ENCODE data around the gene ENPP1. TPM values are rescaled to one million over a fixed set of nuclear protein-coding genes. Genes with fewer than 3 reads are reported as not detected.

The ENPP1 gene
- total RNA-seq, 2 donors from 2014 or later = 17.8 to 18.9 TPM

DNA sequence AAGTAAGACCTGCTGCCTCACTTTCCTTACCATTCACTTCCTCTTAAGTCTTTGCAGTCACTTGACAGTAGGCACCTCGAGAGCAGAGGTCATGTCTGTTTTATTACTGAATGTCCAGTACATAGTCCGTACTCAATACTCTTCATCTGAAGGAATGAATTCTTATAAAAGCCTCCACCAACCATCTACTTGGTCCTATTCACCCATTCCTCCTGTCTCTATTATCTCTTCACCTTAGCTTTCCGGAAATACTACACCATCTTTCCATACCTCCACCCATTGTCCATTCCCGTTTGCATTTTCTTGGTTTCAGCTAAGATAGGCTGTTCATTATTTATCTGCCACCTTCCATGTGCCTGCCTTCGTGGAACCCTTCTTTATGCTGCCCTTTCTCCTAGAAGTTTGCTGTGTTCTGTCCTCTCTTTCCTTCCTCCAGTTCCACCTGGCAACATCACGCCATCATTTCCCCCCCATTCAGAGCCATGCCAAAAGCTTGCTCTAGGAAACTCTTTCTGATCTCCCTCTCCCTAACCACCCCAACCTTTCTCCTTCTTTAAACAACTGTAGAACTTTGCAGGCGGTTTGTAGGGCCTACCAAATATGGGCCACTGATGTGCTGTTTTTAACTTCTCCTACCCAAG is 38.3 kb downstream of the ENPP1 start:
- DNase-seq (ENCODE audit: low spot score) = no peak
- H3K36me3 ChIP-seq = no peaks in the 10 kb centered on the region
- H3K9me3 ChIP-seq = no peaks in the 10 kb centered on the region
- 89% methylated on average over 7 of the region's 7 CpGs for WGBS
- intact Hi-C loops (cut with DNase I) = no loop called here
- no peaks in the 10 kb centered on the region for H3K27me3 ChIP-seq (replicated peaks; ENCODE audit: insufficient read depth)
- no peak for TF ChIP-seq POLR2AphosphoS5 (IDR thresholded peaks at IDR 0.05)
- TF ChIP-seq, protein P1, sequence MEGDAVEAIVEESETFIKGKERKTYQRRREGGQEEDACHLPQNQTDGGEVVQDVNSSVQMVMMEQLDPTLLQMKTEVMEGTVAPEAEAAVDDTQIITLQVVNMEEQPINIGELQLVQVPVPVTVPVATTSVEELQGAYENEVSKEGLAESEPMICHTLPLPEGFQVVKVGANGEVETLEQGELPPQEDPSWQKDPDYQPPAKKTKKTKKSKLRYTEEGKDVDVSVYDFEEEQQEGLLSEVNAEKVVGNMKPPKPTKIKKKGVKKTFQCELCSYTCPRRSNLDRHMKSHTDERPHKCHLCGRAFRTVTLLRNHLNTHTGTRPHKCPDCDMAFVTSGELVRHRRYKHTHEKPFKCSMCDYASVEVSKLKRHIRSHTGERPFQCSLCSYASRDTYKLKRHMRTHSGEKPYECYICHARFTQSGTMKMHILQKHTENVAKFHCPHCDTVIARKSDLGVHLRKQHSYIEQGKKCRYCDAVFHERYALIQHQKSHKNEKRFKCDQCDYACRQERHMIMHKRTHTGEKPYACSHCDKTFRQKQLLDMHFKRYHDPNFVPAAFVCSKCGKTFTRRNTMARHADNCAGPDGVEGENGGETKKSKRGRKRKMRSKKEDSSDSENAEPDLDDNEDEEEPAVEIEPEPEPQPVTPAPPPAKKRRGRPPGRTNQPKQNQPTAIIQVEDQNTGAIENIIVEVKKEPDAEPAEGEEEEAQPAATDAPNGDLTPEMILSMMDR (IDR thresholded peaks at IDR 0.05) = no peak
- TF ChIP-seq POLR2A (IDR thresholded peaks at IDR 0.05) = no peak
- H3K4me3 ChIP-seq = no peak overlapping the region
- no peak overlapping the region for H3K27ac ChIP-seq
- H3K4me1 ChIP-seq (replicated peaks) = no peaks in the 10 kb centered on the region

DNA sequence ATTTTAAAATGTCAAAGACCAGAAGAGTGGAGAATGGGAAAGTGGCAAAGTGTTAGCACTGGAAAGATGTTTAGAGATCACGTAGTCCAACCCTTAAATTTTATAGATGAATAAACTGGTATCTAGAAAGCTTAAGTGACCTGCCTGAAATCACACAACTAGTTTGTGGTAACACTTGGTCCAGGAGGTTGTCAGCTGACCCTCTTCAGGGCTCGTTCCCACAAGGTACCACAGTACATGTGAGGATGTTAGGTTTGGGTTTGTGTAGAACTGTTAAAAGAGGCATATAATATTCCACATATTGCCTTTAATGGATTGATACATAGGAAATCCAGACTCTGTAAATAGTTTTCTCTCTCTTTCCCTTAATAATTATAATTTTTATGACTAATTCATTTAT is 39.1 kb downstream of the ENPP1 start:
- H3K4me3 ChIP-seq = no peak overlapping the region
- TF ChIP-seq POLR2AphosphoS5 (IDR thresholded peaks at IDR 0.05) = no peak
- TF ChIP-seq, protein P1 (IDR thresholded peaks at IDR 0.05) = no peak
- no peak for TF ChIP-seq POLR2A (IDR thresholded peaks at IDR 0.05)
- H3K27ac ChIP-seq = no peak overlapping the region
- no peaks in the 10 kb centered on the region for H3K27me3 ChIP-seq (replicated peaks; ENCODE audit: insufficient read depth)
- no peaks in the 10 kb centered on the region for H3K4me1 ChIP-seq (replicated peaks)
- intact Hi-C loops (cut with DNase I) = no loop called here
- DNase-seq (ENCODE audit: low spot score) = no peak
- no peaks in the 10 kb centered on the region for H3K36me3 ChIP-seq
- no peaks in the 10 kb centered on the region for H3K9me3 ChIP-seq
- WGBS = 88% methylated on average over 2 of the region's 2 CpGs

DNA sequence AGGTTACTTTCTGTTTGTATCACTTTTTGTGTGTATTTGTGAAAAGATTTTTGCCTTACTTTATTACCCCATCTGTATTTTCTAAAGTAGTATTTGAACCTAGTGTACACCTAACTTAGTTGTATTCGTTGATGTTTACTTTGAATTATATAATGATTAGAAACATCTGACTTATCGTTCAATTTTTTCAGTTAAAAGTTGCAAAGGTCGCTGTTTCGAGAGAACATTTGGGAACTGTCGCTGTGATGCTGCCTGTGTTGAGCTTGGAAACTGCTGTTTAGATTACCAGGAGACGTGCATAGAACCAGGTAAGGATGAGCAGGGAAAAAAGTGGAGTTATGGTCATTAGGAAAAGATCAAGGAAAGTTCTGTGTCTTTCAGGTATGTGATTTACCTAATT is 42.0 kb downstream of the ENPP1 start:
- no peaks in the 10 kb centered on the region for H3K36me3 ChIP-seq
- TF ChIP-seq POLR2AphosphoS5 (IDR thresholded peaks at IDR 0.05) (no peak), POLR2A (IDR thresholded peaks at IDR 0.05) (no peak)
- TF ChIP-seq, protein P1 (IDR thresholded peaks at IDR 0.05) = no peak
- DNase-seq (ENCODE audit: low spot score) = no peak
- H3K27me3 ChIP-seq (replicated peaks; ENCODE audit: insufficient read depth) = no peaks in the 10 kb centered on the region
- WGBS = 67% methylated on average over 6 of the region's 6 CpGs
- H3K9me3 ChIP-seq = no peaks in the 10 kb centered on the region
- no peak overlapping the region for H3K4me3 ChIP-seq
- no peaks in the 10 kb centered on the region for H3K4me1 ChIP-seq (replicated peaks)
- intact Hi-C loops (cut with DNase I) = no loop called here
- no peak overlapping the region for H3K27ac ChIP-seq

DNA sequence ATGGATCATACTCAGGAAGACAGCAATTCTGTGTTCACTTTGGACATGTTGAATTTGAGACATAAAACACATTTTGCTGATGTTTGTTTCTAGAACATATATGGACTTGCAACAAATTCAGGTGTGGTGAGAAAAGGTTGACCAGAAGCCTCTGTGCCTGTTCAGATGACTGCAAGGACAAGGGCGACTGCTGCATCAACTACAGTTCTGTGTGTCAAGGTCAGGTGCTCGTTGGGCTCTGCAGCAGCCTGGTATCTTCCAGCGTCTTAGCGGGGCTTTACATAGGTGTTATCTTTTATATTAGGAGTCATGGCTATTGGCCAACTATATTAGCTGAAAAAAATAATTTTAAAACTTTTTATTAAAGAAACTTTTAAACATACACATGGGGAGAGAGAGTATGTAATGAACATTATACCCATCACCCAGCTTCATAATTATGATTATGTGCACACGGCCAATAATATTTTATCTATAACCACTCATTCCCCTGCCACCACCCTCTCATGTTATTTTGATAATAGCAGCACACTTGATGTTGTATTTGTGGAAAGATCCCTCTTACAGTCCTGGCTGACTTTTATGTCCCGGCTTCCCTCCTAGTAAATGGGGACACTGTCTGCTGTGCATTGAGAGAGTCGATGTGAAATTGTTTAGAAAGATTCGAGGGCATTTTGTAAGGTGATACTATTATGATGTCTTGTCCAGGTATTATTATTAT is 43.4 kb downstream of the ENPP1 start:
- TF ChIP-seq, protein P1 (IDR thresholded peaks at IDR 0.05) = no peak
- TF ChIP-seq POLR2A (IDR thresholded peaks at IDR 0.05) = no peak
- no peak for TF ChIP-seq POLR2AphosphoS5 (IDR thresholded peaks at IDR 0.05)
- no peaks in the 10 kb centered on the region for H3K9me3 ChIP-seq
- DNase-seq (ENCODE audit: low spot score) = no peak
- H3K36me3 ChIP-seq = no peaks in the 10 kb centered on the region
- H3K27ac ChIP-seq = no peak overlapping the region
- no peaks in the 10 kb centered on the region for H3K4me1 ChIP-seq (replicated peaks)
- WGBS = 89% methylated on average over 8 of the region's 8 CpGs
- no peak overlapping the region for H3K4me3 ChIP-seq
- H3K27me3 ChIP-seq (replicated peaks; ENCODE audit: insufficient read depth) = no peaks in the 10 kb centered on the region
- intact Hi-C loops (cut with DNase I) = no loop called here

DNA sequence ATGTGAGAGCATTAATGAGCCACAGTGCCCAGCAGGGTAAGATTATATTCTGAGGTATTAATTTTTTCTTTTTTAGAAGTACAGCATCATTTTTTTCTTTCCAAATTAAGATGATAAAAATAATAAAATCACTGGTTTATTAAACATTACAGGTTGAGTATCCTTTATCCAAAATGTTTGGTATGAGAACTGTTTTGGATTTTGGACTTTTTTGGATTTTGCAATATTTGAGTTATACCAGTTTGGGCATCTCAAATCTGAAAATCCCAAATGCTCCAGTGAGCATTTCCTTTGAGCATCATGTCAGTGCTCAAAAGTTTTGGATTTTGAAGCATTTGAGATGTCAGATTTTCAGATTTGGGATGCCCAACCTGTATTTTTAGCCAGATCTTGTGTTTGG is 44.4 kb downstream of the ENPP1 start:
- Histone ChIP-seq H3K27me3 (replicated peaks; ENCODE audit: insufficient read depth) (no peaks in the 10 kb centered on the region), H3K27ac (no peak overlapping the region), H3K9me3 (no peaks in the 10 kb centered on the region), H3K4me3 (no peak overlapping the region), H3K4me1 (replicated peaks) (no peaks in the 10 kb centered on the region), H3K36me3 (no peaks in the 10 kb centered on the region)
- no peak for DNase-seq (ENCODE audit: low spot score)
- intact Hi-C loops (cut with DNase I) = no loop called here
- TF ChIP-seq POLR2AphosphoS5 (IDR thresholded peaks at IDR 0.05) (no peak), POLR2A (IDR thresholded peaks at IDR 0.05) (no peak)
- TF ChIP-seq, protein P1 (IDR thresholded peaks at IDR 0.05) = no peak
